HL-60 (cell line): ENCODE measurements around the gene PABPC1L2A.
"Not testable (repeated sequence)": the region's sequence is repeated elsewhere in the genome, so short reads cannot be mapped to it uniquely, and the experiment has no call there.

Experiments
- GABPA ChIP-seq: IDR thresholded peaks from 2 replicates; pipeline ENCODE4 v1.6.1; 2012; ENCODE audit warnings: low read depth
- POLR2AphosphoS5 ChIP-seq: IDR thresholded peaks from 2 replicates; pipeline ENCODE4 v1.6.1; 2012; ENCODE audit warnings: low read depth
- SPI1 ChIP-seq: IDR thresholded peaks from 2 replicates; pipeline ENCODE4 v1.6.1; 2012; ENCODE audit warnings: low read depth, mild to moderate bottlenecking, borderline replicate concordance
- TF ChIP-seq, protein P1 (sequence below): IDR thresholded peaks from one replicate; pipeline ENCODE4 v1.5.1; 2011; ENCODE audit warnings: low read length, control low read depth, inconsistent platforms; ENCODE audit not compliant: insufficient read depth
- TF ChIP-seq, protein P2 (sequence below): IDR thresholded peaks from 2 replicates; pipeline ENCODE4 v1.6.1; 2012; ENCODE audit warnings: low read depth; ENCODE audit not compliant: insufficient replicate concordance

DNA sequence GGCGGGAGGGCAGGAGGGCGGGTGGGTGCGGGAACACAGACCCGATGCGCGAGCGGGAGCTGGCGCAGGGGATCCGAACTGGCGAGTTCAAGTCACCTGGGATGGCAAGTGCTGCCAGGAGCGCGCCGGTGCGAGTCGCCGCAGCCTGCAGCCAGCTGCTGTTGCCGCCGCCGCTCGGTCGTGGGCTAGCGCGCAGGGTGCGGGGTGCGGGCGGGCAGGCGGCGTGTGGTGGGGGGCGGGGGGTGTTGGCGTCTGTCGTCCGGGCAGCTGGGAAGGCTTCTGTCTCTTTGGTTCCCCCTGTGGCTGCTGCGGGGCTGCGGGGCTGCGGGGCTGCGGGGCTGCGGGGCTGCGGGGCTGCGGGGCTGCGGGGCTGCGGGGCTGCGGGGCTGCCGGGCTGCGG, 572 bp upstream of the PABPC1L2A start:
- TF ChIP-seq, protein P1, sequence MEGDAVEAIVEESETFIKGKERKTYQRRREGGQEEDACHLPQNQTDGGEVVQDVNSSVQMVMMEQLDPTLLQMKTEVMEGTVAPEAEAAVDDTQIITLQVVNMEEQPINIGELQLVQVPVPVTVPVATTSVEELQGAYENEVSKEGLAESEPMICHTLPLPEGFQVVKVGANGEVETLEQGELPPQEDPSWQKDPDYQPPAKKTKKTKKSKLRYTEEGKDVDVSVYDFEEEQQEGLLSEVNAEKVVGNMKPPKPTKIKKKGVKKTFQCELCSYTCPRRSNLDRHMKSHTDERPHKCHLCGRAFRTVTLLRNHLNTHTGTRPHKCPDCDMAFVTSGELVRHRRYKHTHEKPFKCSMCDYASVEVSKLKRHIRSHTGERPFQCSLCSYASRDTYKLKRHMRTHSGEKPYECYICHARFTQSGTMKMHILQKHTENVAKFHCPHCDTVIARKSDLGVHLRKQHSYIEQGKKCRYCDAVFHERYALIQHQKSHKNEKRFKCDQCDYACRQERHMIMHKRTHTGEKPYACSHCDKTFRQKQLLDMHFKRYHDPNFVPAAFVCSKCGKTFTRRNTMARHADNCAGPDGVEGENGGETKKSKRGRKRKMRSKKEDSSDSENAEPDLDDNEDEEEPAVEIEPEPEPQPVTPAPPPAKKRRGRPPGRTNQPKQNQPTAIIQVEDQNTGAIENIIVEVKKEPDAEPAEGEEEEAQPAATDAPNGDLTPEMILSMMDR = not testable (repeated sequence)
- TF ChIP-seq, protein P2, sequence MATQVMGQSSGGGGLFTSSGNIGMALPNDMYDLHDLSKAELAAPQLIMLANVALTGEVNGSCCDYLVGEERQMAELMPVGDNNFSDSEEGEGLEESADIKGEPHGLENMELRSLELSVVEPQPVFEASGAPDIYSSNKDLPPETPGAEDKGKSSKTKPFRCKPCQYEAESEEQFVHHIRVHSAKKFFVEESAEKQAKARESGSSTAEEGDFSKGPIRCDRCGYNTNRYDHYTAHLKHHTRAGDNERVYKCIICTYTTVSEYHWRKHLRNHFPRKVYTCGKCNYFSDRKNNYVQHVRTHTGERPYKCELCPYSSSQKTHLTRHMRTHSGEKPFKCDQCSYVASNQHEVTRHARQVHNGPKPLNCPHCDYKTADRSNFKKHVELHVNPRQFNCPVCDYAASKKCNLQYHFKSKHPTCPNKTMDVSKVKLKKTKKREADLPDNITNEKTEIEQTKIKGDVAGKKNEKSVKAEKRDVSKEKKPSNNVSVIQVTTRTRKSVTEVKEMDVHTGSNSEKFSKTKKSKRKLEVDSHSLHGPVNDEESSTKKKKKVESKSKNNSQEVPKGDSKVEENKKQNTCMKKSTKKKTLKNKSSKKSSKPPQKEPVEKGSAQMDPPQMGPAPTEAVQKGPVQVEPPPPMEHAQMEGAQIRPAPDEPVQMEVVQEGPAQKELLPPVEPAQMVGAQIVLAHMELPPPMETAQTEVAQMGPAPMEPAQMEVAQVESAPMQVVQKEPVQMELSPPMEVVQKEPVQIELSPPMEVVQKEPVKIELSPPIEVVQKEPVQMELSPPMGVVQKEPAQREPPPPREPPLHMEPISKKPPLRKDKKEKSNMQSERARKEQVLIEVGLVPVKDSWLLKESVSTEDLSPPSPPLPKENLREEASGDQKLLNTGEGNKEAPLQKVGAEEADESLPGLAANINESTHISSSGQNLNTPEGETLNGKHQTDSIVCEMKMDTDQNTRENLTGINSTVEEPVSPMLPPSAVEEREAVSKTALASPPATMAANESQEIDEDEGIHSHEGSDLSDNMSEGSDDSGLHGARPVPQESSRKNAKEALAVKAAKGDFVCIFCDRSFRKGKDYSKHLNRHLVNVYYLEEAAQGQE = not testable (repeated sequence)
- TF ChIP-seq POLR2AphosphoS5, GABPA, SPI1: not testable (repeated sequence)
